Liver (tissue), 9 donors: Measurements from ENCODE around the gene IMMT. TPM values are rescaled to one million over a fixed set of nuclear protein-coding genes. Genes with fewer than 3 reads are reported as not detected.

Source experiments
- DNase-seq: peaks from one replicate; pipeline ENCODE4 v3.0.0-alpha.2; 2017; ENCODE audit warnings: low spot score
- H3K27ac ChIP-seq, 2 donors: one replicate each; pipeline ENCODE4 v1.7.0; 2013; ENCODE audit warnings: inconsistent platforms in 2 of 2, low read length in 2 of 2, control low read depth in 1 of 2, low read depth in 1 of 2, mild to moderate bottlenecking in 1 of 2
- H3K27me3 ChIP-seq, 4 donors: one replicate each; pipeline versions ENCODE4 v1.6.1 to v1.7.0; 2013; ENCODE audit warnings: low read length in 3 of 4, inconsistent platforms in 1 of 4, mild to moderate bottlenecking in 1 of 4, moderate library complexity in 1 of 4; ENCODE audit not compliant: control insufficient read depth in 4 of 4, insufficient read depth in 4 of 4
- H3K36me3 ChIP-seq, 4 donors: one replicate each; pipeline versions ENCODE4 v1.6.1 to v1.7.0; 2013; ENCODE audit warnings: low read length in 3 of 4, mild to moderate bottlenecking in 3 of 4, low read depth in 1 of 4, moderate library complexity in 1 of 4; ENCODE audit not compliant: control insufficient read depth in 4 of 4, insufficient read depth in 3 of 4
- H3K4me1 ChIP-seq, 4 donors: one replicate each; pipeline versions ENCODE4 v1.6.1 to v1.7.0; 2013; ENCODE audit warnings: low read length in 3 of 4, mild to moderate bottlenecking in 3 of 4, moderate library complexity in 1 of 4; ENCODE audit not compliant: control insufficient read depth in 4 of 4, insufficient read depth in 4 of 4
- H3K4me3 ChIP-seq, 3 donors: one replicate each; pipeline versions ENCODE4 v1.6.1 to v1.7.0; 2013; ENCODE audit warnings: low read length in 3 of 3, control low read depth in 1 of 3, low read depth in 1 of 3, mild to moderate bottlenecking in 1 of 3
- H3K9ac ChIP-seq, 2 donors: one replicate each; pipeline ENCODE4 v1.7.0; 2013; ENCODE audit warnings: low read length in 2 of 2, mild to moderate bottlenecking in 2 of 2, moderate library complexity in 2 of 2, control low read depth in 1 of 2, low read depth in 1 of 2
- H3K9me3 ChIP-seq, 4 donors: one replicate each; pipeline versions ENCODE4 v1.6.1 to v1.7.0; 2013; ENCODE audit warnings: low read length in 3 of 4; ENCODE audit not compliant: control insufficient read depth in 4 of 4
- ATF3 ChIP-seq: IDR thresholded peaks from 2 replicates; pipeline ENCODE4 v1.6.1; 2016; ENCODE audit warnings: antibody characterized with exemption
- CTCF ChIP-seq: fragments of 150-350 bp; IDR thresholded peaks from 2 replicates; pipeline ENCODE4 v1.5.1; 2017; ENCODE audit warnings: improper control_type of control experiment, low read depth, low read length; ENCODE audit not compliant: missing input control
- EGR1 ChIP-seq, 2 donors: IDR thresholded peaks; 2 replicates each; pipeline ENCODE4 v1.6.1; 2016 to 2018; ENCODE audit warnings: antibody characterized with exemption in 2 of 2, low read depth in 2 of 2
- FOXA1 ChIP-seq: IDR thresholded peaks from 2 replicates; pipeline ENCODE4 v1.6.1; 2016; ENCODE audit warnings: antibody characterized with exemption
- FOXA2 ChIP-seq: IDR thresholded peaks from 2 replicates; pipeline ENCODE4 v1.6.1; 2016; ENCODE audit warnings: antibody characterized with exemption
- GABPA ChIP-seq, 2 donors: IDR thresholded peaks in 1 of 2; conservative IDR thresholded peaks in 1 of 2; 2 replicates each; pipeline ENCODE4 v1.6.1; 2016; ENCODE audit warnings: antibody characterized with exemption in 2 of 2, mild to moderate bottlenecking in 1 of 2, moderate library complexity in 1 of 2
- HNF4A ChIP-seq, 2 donors: conservative IDR thresholded peaks; 2 replicates each; pipeline ENCODE4 v1.6.1; 2016; ENCODE audit warnings: antibody characterized with exemption in 2 of 2, mild to moderate bottlenecking in 2 of 2
- HNF4G ChIP-seq: IDR thresholded peaks from 2 replicates; pipeline ENCODE4 v1.6.1; 2016; ENCODE audit warnings: antibody characterized with exemption
- JUND ChIP-seq, 2 donors: IDR thresholded peaks; 2 replicates each; pipeline ENCODE4 v1.6.1; 2016; ENCODE audit warnings: antibody characterized with exemption in 2 of 2
- MAX ChIP-seq: IDR thresholded peaks from 2 replicates; pipeline ENCODE4 v1.6.1; 2016; ENCODE audit warnings: antibody characterized with exemption
- NR2F2 ChIP-seq: IDR thresholded peaks from 2 replicates; pipeline ENCODE4 v1.6.1; 2016; ENCODE audit warnings: antibody characterized with exemption
- RAD21 ChIP-seq, 2 donors: IDR thresholded peaks; 2 replicates each; pipeline ENCODE4 v1.6.1; 2016; ENCODE audit warnings: antibody characterized with exemption in 2 of 2, mild to moderate bottlenecking in 2 of 2
- REST ChIP-seq: IDR thresholded peaks from 2 replicates; pipeline ENCODE4 v1.6.1; 2016; ENCODE audit warnings: antibody characterized with exemption, mild to moderate bottlenecking
- RXRA ChIP-seq, 2 donors: IDR thresholded peaks; 2 replicates each; pipeline ENCODE4 v1.6.1; 2017 to 2018; ENCODE audit warnings: antibody characterized with exemption in 2 of 2, mild to moderate bottlenecking in 1 of 2
- SP1 ChIP-seq: IDR thresholded peaks from 2 replicates; pipeline ENCODE4 v1.6.1; 2018; ENCODE audit warnings: antibody characterized with exemption, mild to moderate bottlenecking
- TAF1 ChIP-seq: conservative IDR thresholded peaks from 2 replicates; pipeline ENCODE4 v1.6.1; 2016; ENCODE audit warnings: antibody characterized with exemption, mild to moderate bottlenecking
- YY1 ChIP-seq: IDR thresholded peaks from 2 replicates; pipeline ENCODE4 v1.6.1; 2016; ENCODE audit warnings: antibody characterized with exemption, mild to moderate bottlenecking
- ZBTB33 ChIP-seq: IDR thresholded peaks from 2 replicates; pipeline ENCODE4 v1.6.1; 2016; ENCODE audit warnings: antibody characterized with exemption
- WGBS: extraction: QIAGEN DNeasy Blood & Tissue Kit; methylation state at CpG from one replicate; pipeline ENCODE4 v1.1.7; 2013; 5-methylcytosine and 5-hydroxymethylcytosine counted together
- polyA plus RNA-seq, 2 donors: library from polyadenylated mRNA; stranded (reverse) in 1 of 2; unstranded in 1 of 2; fragments of 200-250 nt in 1 of 2; fragments of >200 nt in 1 of 2; fragmentation: Nextera tagmentation in 1 of 2; extraction: Ambion mirVana in 1 of 2; gene quantifications; one replicate each; pipeline versions ENCODE4 v1.2.1 to v1.2.3, GENCODE V29; 2013 to 2015
- total RNA-seq, 2 donors: library from RNA; depleted of rRNA; stranded (reverse); fragments of >200 nt; gene quantifications; one replicate each; pipeline ENCODE4 v1.2.3, GENCODE V29; 2014
- donor health status: healthy.
- donor health status: healthy.
- donor health status: healthy.
- donor health status: healthy.
- donor health status: healthy.

The IMMT gene
- total and polyA plus RNA-seq, 4 donors: 38.3 to 49.1 (median 46.9) TPM

- Histone ChIP-seq H3K4me3 (no peak overlapping the region), H3K27me3 (no peaks in the 10 kb centered on the region), H3K9me3 (no peaks in the 10 kb centered on the region), H3K36me3 (peaks cover 14 to 85% (median 72%) of the 10 kb centered on the region in 4 donors), H3K27ac (no peak overlapping the region), H3K9ac (no peak overlapping the region), H3K4me1 (no peaks in the 10 kb centered on the region)
- TF ChIP-seq EGR1 (IDR thresholded peaks at IDR 0.05; ENCODE audit: low read depth in 2 of 2) (no peak), RAD21 (IDR thresholded peaks at IDR 0.05) (no peak), ZBTB33 (no peak), RXRA (IDR thresholded peaks at IDR 0.05) (no peak), HNF4A (conservative IDR thresholded peaks at IDR 0.05) (no peak), GABPA (IDR thresholded peaks at IDR 0.05 in 1 of 2, conservative IDR thresholded peaks at IDR 0.05 in 1 of 2) (no peak), YY1 (no peak), FOXA2 (no peak)
- DNase-seq: no peak
- 98% methylated on average over 7 of the region's 7 CpGs for WGBS
These were observed 56.3 kb downstream of the IMMT start for GRCh38 chr2:86138736-86139625.

GRCh38 chr2:86136141-86136540 is 59.1 kb downstream of the IMMT start:
- TF ChIP-seq HNF4A (conservative IDR thresholded peaks at IDR 0.05): no peak
- no peak for TF ChIP-seq GABPA (IDR thresholded peaks at IDR 0.05 in 1 of 2, conservative IDR thresholded peaks at IDR 0.05 in 1 of 2)
- no peak for TF ChIP-seq ZBTB33
- no peak for TF ChIP-seq MAX
- TF ChIP-seq TAF1: no peak
- no peak for TF ChIP-seq ATF3
- TF ChIP-seq JUND (IDR thresholded peaks at IDR 0.05): no peak
- TF ChIP-seq YY1: no peak
- TF ChIP-seq RAD21 (IDR thresholded peaks at IDR 0.05): no peak
- TF ChIP-seq FOXA1: no peak
- TF ChIP-seq HNF4G: no peak
- no peak for TF ChIP-seq REST
- TF ChIP-seq NR2F2: no peak
- TF ChIP-seq FOXA2: no peak
- TF ChIP-seq RXRA (IDR thresholded peaks at IDR 0.05): no peak
- no peak for TF ChIP-seq SP1
- no peak for TF ChIP-seq CTCF
- WGBS: 92% methylated on average over 2 of the region's 2 CpGs
- H3K4me3 ChIP-seq: no peak overlapping the region
- no peak for DNase-seq
- no peaks in the 10 kb centered on the region for H3K4me1 ChIP-seq
- no peaks in the 10 kb centered on the region for H3K27me3 ChIP-seq
- H3K9me3 ChIP-seq: no peaks in the 10 kb centered on the region
- peaks cover 17 to 94% (median 84%) of the 10 kb centered on the region in 4 donors for H3K36me3 ChIP-seq
- H3K9ac ChIP-seq: no peak overlapping the region
- H3K27ac ChIP-seq: no peak overlapping the region
